Activated T-helper 1 cell treated with anti-CD3 and anti-CD28 coated beads, Interleukin-12 subunit alpha, Interleukin-12 subunit beta, Interleukin-2, Interleukin-4 antibody, amounts not matched to agents 30 ng/mL and 10 ng/mL and 1 ng/mL, durations not matched to agents 14 hours and 24 hours and 36 hours (primary cell): ENCODE results near the gene KRTAP27-1. TPM values are rescaled to one million over a fixed set of nuclear protein-coding genes. Genes with fewer than 3 reads are reported as not detected.

ENCODE experiments used
- DNase-seq: peaks from one replicate; pipeline ENCODE4 v3.0.0; 2021; ENCODE audit warnings: low spot score
- H3K27ac Mint-ChIP-seq: one replicate; pipeline ENCODE4 v1.8.0; 2021; ENCODE audit warnings: mild to moderate bottlenecking, mixed read lengths
- H3K27me3 Mint-ChIP-seq: one replicate; pipeline ENCODE4 v1.8.0; 2022; ENCODE audit warnings: mild to moderate bottlenecking, moderate library complexity, mixed read lengths; ENCODE audit not compliant: insufficient read depth
- H3K36me3 Mint-ChIP-seq: one replicate; pipeline ENCODE4 v1.8.0; 2021; ENCODE audit warnings: low read depth, mixed read lengths
- H3K4me1 Mint-ChIP-seq: one replicate; pipeline ENCODE4 v1.8.0; 2021; ENCODE audit warnings: low read depth, mixed read lengths
- H3K4me3 Mint-ChIP-seq: one replicate; pipeline ENCODE4 v1.8.0; 2021; ENCODE audit warnings: mild to moderate bottlenecking, moderate library complexity, mixed read lengths
- H3K9me3 Mint-ChIP-seq: one replicate; pipeline ENCODE4 v1.8.0; 2021; ENCODE audit warnings: mixed read lengths
- intact Hi-C: fragments of 100-400 bp; cut with micrococcal nuclease; formaldehyde crosslinking; loops from one replicate; pipeline ENCODE4 v1.15.1; 2024
- total RNA-seq: library from RNA; stranded (reverse); gene quantifications from 2 replicates; pipeline ENCODE4 v1.2.3, GENCODE V29; 2022

Gene KRTAP27-1
- total RNA-seq, 1 donor from 2014 or later, result not detected

DNA sequence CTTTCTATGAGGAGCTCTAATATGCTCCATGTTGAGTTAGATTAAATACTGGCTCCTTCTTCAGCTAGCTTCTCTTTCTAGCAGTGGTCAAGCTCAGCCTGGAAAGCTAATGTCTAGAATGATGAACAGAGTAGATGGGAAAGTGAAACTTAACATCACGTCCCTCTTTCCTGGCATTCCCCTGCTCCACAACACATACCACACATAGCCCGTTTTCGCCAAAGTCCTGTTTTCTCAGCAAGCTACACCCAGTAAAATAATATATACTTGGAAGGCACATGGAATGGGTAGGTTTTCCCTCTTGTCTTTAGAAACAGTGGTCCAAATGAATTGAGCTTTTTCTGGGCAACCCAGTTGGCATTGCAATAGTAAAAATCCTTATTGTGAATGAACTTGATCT lies 3.8 kb downstream of the KRTAP27-1 start:
- Mint-ChIP-seq H3K4me3 (no peak overlapping the region), H3K36me3 (no peaks in the 10 kb centered on the region), H3K9me3 (no peaks in the 10 kb centered on the region), H3K27me3 (no peaks in the 10 kb centered on the region), H3K4me1 (no peaks in the 10 kb centered on the region), H3K27ac (no peak overlapping the region)
- intact Hi-C loops, result no loop called here
- DNase-seq, result no peak

DNA sequence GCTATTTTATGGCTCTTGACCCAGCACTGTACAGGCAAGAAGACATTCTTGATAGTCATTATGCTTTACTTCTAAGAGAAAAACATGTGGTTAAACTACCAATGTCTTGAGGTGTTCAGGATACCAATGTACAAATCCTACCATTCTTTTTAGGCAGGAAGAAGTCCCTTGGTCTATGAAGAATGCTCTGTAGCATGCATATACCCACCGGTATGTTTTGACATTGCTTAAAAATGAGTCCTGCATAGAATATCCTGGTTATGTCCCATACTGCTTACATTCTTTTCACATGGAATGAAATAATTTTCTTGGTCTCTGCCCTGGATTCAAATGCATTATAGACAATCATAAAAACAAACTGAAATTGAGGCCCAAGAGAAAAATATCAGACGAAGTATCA lies 4.8 kb downstream of the KRTAP27-1 start:
- Mint-ChIP-seq H3K4me1 (no peaks in the 10 kb centered on the region), H3K36me3 (no peaks in the 10 kb centered on the region), H3K9me3 (no peaks in the 10 kb centered on the region), H3K4me3 (no peak overlapping the region), H3K27me3 (no peaks in the 10 kb centered on the region), H3K27ac (no peak overlapping the region)
- no peak for DNase-seq
- intact Hi-C loops, result no loop called here

DNA sequence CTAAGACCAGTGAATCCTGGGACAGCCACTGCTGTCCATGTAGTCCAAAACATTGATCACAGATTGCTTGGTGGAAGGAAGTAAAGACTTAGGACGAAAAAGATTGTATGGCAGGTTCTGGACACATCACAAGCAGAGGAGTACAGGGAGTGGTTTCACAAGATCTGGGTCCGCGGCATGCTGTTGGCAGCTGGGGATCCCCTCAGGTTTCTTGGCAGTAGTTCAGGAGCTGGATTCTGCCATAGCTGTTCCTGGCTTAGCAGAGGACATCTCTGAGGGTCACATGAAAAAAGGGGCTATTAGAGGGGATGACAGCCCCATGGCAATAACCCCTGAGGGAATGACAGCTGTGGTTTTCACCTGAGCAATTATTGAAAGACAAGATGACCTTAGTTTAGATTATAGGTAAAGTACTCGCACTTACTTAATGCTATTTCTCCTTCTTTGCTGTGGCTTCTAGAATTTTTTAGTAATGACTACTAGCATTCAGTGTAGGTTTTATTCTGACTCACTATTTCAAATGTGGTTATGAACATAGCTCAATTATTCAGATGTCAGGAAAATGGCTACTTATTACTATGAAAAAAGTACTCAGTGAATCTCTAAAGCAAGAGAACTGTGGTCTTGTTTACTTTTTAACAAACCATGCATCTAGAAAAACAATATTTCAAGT lies 8.2 kb downstream of the KRTAP27-1 start:
- H3K27ac Mint-ChIP-seq, result no peak overlapping the region
- no peaks in the 10 kb centered on the region for H3K4me1 Mint-ChIP-seq
- DNase-seq, result no peak
- no peak overlapping the region for H3K4me3 Mint-ChIP-seq
- no peaks in the 10 kb centered on the region for H3K27me3 Mint-ChIP-seq
- intact Hi-C loops, result no loop called here
- H3K36me3 Mint-ChIP-seq, result no peaks in the 10 kb centered on the region
- peaks cover 14% of the 10 kb centered on the region for H3K9me3 Mint-ChIP-seq

DNA sequence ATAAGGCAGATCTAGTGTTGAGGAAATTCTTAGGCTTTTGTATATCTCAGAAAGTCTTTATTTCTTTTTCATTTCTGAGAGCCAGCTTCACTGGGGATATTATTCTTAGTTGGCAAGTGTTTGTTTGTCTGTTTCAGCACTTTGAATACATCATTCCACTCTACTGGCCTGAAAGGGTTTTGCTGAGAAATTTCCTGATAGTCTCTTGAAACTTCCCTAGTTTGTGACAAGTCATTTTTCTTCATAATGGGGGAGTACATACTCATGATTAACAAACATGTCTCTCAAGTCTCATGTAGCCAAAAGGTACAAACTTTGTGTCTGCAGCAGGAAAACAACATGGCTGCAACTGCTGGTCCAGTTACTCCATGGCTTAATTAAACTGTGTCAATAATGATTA lies 11.1 kb downstream of the KRTAP27-1 start:
- intact Hi-C loops, result no loop called here
- DNase-seq, result no peak
- Mint-ChIP-seq H3K9me3 (peaks cover 14% of the 10 kb centered on the region), H3K27ac (no peak overlapping the region), H3K4me1 (no peaks in the 10 kb centered on the region), H3K36me3 (no peaks in the 10 kb centered on the region), H3K27me3 (peaks cover 2% of the 10 kb centered on the region), H3K4me3 (no peak overlapping the region)

DNA sequence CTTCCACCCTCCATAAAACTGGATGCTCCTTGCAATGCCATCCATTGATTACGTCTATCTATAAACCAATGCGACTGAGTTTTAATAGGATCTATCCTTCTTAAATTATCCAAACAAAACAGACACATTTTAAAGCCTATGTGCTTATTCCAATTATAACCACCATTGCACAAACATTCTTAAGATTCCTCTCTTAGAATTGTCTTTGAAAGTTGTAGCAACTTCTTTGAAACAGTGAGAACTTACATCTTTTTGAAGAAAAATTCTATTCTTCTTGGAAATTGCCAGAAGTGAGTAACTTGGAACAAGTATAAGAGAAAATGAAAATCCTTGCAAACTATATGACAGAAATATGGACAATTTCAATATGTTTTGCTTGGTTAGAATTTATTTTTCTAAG lies 17.3 kb downstream of the KRTAP27-1 start, which contains the start of gene KRTAP26-1:
Gene KRTAP26-1, minus strand, starts transcription at position 101 of the 400 bp plus-strand sequence. CDS start 280 bp downstream, outside the sequence.
- DNase-seq, result no peak
- Mint-ChIP-seq H3K36me3 (no peaks in the 10 kb centered on the region), H3K4me3 (no peak within 1 kb of the TSS), H3K4me1 (no peaks in the 10 kb centered on the region), H3K9me3 (no peaks in the 10 kb centered on the region), H3K27me3 (peaks cover 2% of the 10 kb centered on the region), H3K27ac (no peak within 1 kb of the TSS)
- intact Hi-C loops, result no loop called here

DNA sequence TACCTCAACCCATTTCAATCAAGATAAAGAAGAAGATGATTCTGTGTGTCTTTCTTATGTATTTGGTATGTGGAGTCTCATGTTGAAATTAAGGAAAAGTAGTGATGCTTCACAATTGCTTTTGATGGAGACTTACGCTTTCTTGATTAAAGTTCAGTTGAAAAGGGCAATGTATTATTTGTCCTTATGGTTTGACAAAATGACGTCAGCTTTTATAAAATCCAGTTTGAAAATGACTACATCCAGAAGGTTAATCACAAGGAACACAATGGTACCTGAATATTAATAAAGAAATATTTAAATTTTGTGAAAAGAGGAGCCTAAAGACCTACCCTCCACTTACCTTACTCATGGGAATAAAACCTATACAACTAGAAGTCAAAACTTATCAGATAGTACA lies 21.8 kb downstream of the KRTAP27-1 start:
- Mint-ChIP-seq H3K27me3 (no peaks in the 10 kb centered on the region), H3K4me1 (no peaks in the 10 kb centered on the region), H3K9me3 (no peaks in the 10 kb centered on the region)

DNA sequence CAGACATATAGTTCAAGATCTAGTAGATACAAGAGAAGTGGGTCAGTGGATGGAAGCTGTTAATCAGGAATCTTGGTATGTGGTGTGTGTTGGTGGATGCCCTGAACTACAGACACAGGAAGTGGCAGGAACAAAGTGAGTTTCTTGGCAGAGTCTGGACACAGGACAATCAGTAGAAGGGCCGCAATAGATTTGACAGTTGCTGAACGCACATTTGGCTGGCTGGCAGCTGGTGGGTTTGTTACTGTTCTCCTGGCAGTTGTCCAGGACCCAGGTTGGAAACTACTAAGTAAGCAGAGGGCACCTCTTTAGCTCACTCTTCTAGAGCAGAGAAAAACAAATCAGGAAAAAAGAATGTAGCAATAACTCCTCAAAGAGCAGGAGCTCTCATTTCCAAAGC lies 30.6 kb downstream of the KRTAP27-1 start:
- H3K4me1 Mint-ChIP-seq, result no peaks in the 10 kb centered on the region
- DNase-seq, result no peak
- H3K4me3 Mint-ChIP-seq, result no peak overlapping the region
- H3K36me3 Mint-ChIP-seq, result no peaks in the 10 kb centered on the region
- H3K27ac Mint-ChIP-seq, result no peak overlapping the region
- H3K9me3 Mint-ChIP-seq, result no peaks in the 10 kb centered on the region
- no peaks in the 10 kb centered on the region for H3K27me3 Mint-ChIP-seq
- intact Hi-C loops, result no loop called here

More for the DNA sequence above, 21.8 kb downstream of the KRTAP27-1 start:
- Mint-ChIP-seq H3K4me3 (no peak overlapping the region), H3K36me3 (no peaks in the 10 kb centered on the region), H3K27ac (no peak overlapping the region)
- intact Hi-C loops, result no loop called here
- no peak for DNase-seq

- Mint-ChIP-seq H3K4me1 (no peaks in the 10 kb centered on the region), H3K36me3 (no peaks in the 10 kb centered on the region)
- no peak for DNase-seq
Measured at GRCh38 chr21:30305136-30305535, 32.4 kb downstream of the KRTAP27-1 start.

DNA sequence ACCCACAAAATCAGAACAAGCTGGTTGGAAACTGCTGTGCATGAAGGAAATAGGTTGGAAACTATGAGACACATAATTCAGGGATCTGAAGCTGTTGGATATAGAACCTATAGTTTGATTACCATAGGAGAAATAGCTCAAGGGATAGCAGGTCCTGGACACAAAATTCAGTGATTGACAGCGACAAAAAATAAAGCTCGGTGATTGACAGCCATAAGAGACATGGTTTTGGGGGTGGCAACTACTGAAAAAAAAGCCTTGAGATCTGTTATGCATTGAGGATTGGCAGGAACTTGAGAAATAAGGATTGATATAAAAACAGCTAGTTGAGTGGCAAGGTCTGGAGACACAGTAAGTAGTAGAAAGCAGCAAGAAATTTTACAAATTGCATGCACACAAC lies 48.3 kb downstream of the KRTAP27-1 start, which contains the start of gene KRTAP25-1:
Gene KRTAP25-1, minus strand, starts transcription at position 300 of the 400 bp plus-strand sequence. Its CDS starts 24 bp downstream, at position 276.
- Mint-ChIP-seq H3K9me3 (no peaks in the 10 kb centered on the region), H3K27me3 (peaks cover 2% of the 10 kb centered on the region), H3K36me3 (no peaks in the 10 kb centered on the region), H3K4me1 (no peaks in the 10 kb centered on the region), H3K27ac (no peak within 1 kb of the TSS), H3K4me3 (no peak within 1 kb of the TSS)
- no peak for DNase-seq
- intact Hi-C loops, result no loop called here

More at GRCh38 chr21:30305136-30305535, 32.4 kb downstream of the KRTAP27-1 start:
- Mint-ChIP-seq H3K4me3 (no peak overlapping the region), H3K27me3 (no peaks in the 10 kb centered on the region), H3K9me3 (no peaks in the 10 kb centered on the region), H3K27ac (no peak overlapping the region)
- intact Hi-C loops, result no loop called here

Other genes with a start within 250 kb of the KRTAP27-1 start
- not detected in 2 replicates for gene CLDN17, start 170.9 kb downstream of the KRTAP27-1 start, total RNA-seq
- gene CLDN8, start 121.6 kb downstream of the KRTAP27-1 start, total RNA-seq, result not detected in 2 replicates
- gene KRTAP24-1, start 54.7 kb downstream of the KRTAP27-1 start, total RNA-seq, result not detected in 2 replicates
- gene KRTAP25-1, start 48.2 kb downstream of the KRTAP27-1 start, total RNA-seq, result not detected in 2 replicates
- not detected in 2 replicates for gene KRTAP26-1, start 17.4 kb downstream of the KRTAP27-1 start, total RNA-seq
- not detected in 2 replicates for gene KRTAP23-1, start 10.9 kb upstream of the KRTAP27-1 start, total RNA-seq
- not detected in 2 replicates for gene KRTAP13-2, start 34.6 kb upstream of the KRTAP27-1 start, total RNA-seq
- gene KRTAP13-1, start 58.3 kb upstream of the KRTAP27-1 start, total RNA-seq, result not detected in 2 replicates
- not detected in 2 replicates for gene KRTAP13-3, start 88.2 kb upstream of the KRTAP27-1 start, total RNA-seq
- not detected in 2 replicates for gene KRTAP13-4, start 92.5 kb upstream of the KRTAP27-1 start, total RNA-seq
- not detected in 2 replicates for gene KRTAP15-1, start 102.6 kb upstream of the KRTAP27-1 start, total RNA-seq
- gene KRTAP19-1, start 142.7 kb upstream of the KRTAP27-1 start, total RNA-seq, result not detected in 2 replicates
- gene KRTAP19-2, start 149.7 kb upstream of the KRTAP27-1 start, total RNA-seq, result not detected in 2 replicates
- not detected in 2 replicates for gene KRTAP19-3, start 154.3 kb upstream of the KRTAP27-1 start, total RNA-seq
- gene KRTAP19-4, start 159.5 kb upstream of the KRTAP27-1 start, total RNA-seq, result not detected in 2 replicates
- not detected in 2 replicates for gene KRTAP19-5, start 164.4 kb upstream of the KRTAP27-1 start, total RNA-seq
- gene KRTAP19-6, start 204.2 kb upstream of the KRTAP27-1 start, total RNA-seq, result not detected in 2 replicates
- not detected in 2 replicates for gene KRTAP19-7, start 223.6 kb upstream of the KRTAP27-1 start, total RNA-seq